Liver (tissue), 9 donors: Measurements from ENCODE around the gene UMPS. TPM values are rescaled to one million over a fixed set of nuclear protein-coding genes. Genes with fewer than 3 reads are reported as not detected.
"Not testable (repeated sequence)": the region's sequence is repeated elsewhere in the genome, so short reads cannot be mapped to it uniquely, and the experiment has no call there.

Experiments
- DNase-seq: peaks from one replicate; pipeline ENCODE4 v3.0.0-alpha.2; 2017; ENCODE audit warnings: low spot score
- H3K27ac ChIP-seq, 2 donors: one replicate each; pipeline ENCODE4 v1.7.0; 2013; ENCODE audit warnings: inconsistent platforms in 2 of 2, low read length in 2 of 2, control low read depth in 1 of 2, low read depth in 1 of 2, mild to moderate bottlenecking in 1 of 2
- H3K27me3 ChIP-seq, 4 donors: one replicate each; pipeline versions ENCODE4 v1.6.1 to v1.7.0; 2013; ENCODE audit warnings: low read length in 3 of 4, inconsistent platforms in 1 of 4, mild to moderate bottlenecking in 1 of 4, moderate library complexity in 1 of 4; ENCODE audit not compliant: control insufficient read depth in 4 of 4, insufficient read depth in 4 of 4
- H3K36me3 ChIP-seq, 4 donors: one replicate each; pipeline versions ENCODE4 v1.6.1 to v1.7.0; 2013; ENCODE audit warnings: low read length in 3 of 4, mild to moderate bottlenecking in 3 of 4, low read depth in 1 of 4, moderate library complexity in 1 of 4; ENCODE audit not compliant: control insufficient read depth in 4 of 4, insufficient read depth in 3 of 4
- H3K4me1 ChIP-seq, 4 donors: one replicate each; pipeline versions ENCODE4 v1.6.1 to v1.7.0; 2013; ENCODE audit warnings: low read length in 3 of 4, mild to moderate bottlenecking in 3 of 4, moderate library complexity in 1 of 4; ENCODE audit not compliant: control insufficient read depth in 4 of 4, insufficient read depth in 4 of 4
- H3K4me3 ChIP-seq, 3 donors: one replicate each; pipeline versions ENCODE4 v1.6.1 to v1.7.0; 2013; ENCODE audit warnings: low read length in 3 of 3, control low read depth in 1 of 3, low read depth in 1 of 3, mild to moderate bottlenecking in 1 of 3
- H3K9ac ChIP-seq, 2 donors: one replicate each; pipeline ENCODE4 v1.7.0; 2013; ENCODE audit warnings: low read length in 2 of 2, mild to moderate bottlenecking in 2 of 2, moderate library complexity in 2 of 2, control low read depth in 1 of 2, low read depth in 1 of 2
- H3K9me3 ChIP-seq, 4 donors: one replicate each; pipeline versions ENCODE4 v1.6.1 to v1.7.0; 2013; ENCODE audit warnings: low read length in 3 of 4; ENCODE audit not compliant: control insufficient read depth in 4 of 4
- ATF3 ChIP-seq: IDR thresholded peaks from 2 replicates; pipeline ENCODE4 v1.6.1; 2016; ENCODE audit warnings: antibody characterized with exemption
- CTCF ChIP-seq: fragments of 150-350 bp; IDR thresholded peaks from 2 replicates; pipeline ENCODE4 v1.5.1; 2017; ENCODE audit warnings: improper control_type of control experiment, low read depth, low read length; ENCODE audit not compliant: missing input control
- EGR1 ChIP-seq, 2 donors: IDR thresholded peaks; 2 replicates each; pipeline ENCODE4 v1.6.1; 2016 to 2018; ENCODE audit warnings: antibody characterized with exemption in 2 of 2, low read depth in 2 of 2
- FOXA1 ChIP-seq: IDR thresholded peaks from 2 replicates; pipeline ENCODE4 v1.6.1; 2016; ENCODE audit warnings: antibody characterized with exemption
- FOXA2 ChIP-seq: IDR thresholded peaks from 2 replicates; pipeline ENCODE4 v1.6.1; 2016; ENCODE audit warnings: antibody characterized with exemption
- GABPA ChIP-seq, 2 donors: IDR thresholded peaks in 1 of 2; conservative IDR thresholded peaks in 1 of 2; 2 replicates each; pipeline ENCODE4 v1.6.1; 2016; ENCODE audit warnings: antibody characterized with exemption in 2 of 2, mild to moderate bottlenecking in 1 of 2, moderate library complexity in 1 of 2
- HNF4A ChIP-seq, 2 donors: conservative IDR thresholded peaks; 2 replicates each; pipeline ENCODE4 v1.6.1; 2016; ENCODE audit warnings: antibody characterized with exemption in 2 of 2, mild to moderate bottlenecking in 2 of 2
- HNF4G ChIP-seq: IDR thresholded peaks from 2 replicates; pipeline ENCODE4 v1.6.1; 2016; ENCODE audit warnings: antibody characterized with exemption
- JUND ChIP-seq, 2 donors: IDR thresholded peaks; 2 replicates each; pipeline ENCODE4 v1.6.1; 2016; ENCODE audit warnings: antibody characterized with exemption in 2 of 2
- MAX ChIP-seq: IDR thresholded peaks from 2 replicates; pipeline ENCODE4 v1.6.1; 2016; ENCODE audit warnings: antibody characterized with exemption
- NR2F2 ChIP-seq: IDR thresholded peaks from 2 replicates; pipeline ENCODE4 v1.6.1; 2016; ENCODE audit warnings: antibody characterized with exemption
- RAD21 ChIP-seq, 2 donors: IDR thresholded peaks; 2 replicates each; pipeline ENCODE4 v1.6.1; 2016; ENCODE audit warnings: antibody characterized with exemption in 2 of 2, mild to moderate bottlenecking in 2 of 2
- REST ChIP-seq: IDR thresholded peaks from 2 replicates; pipeline ENCODE4 v1.6.1; 2016; ENCODE audit warnings: antibody characterized with exemption, mild to moderate bottlenecking
- RXRA ChIP-seq, 2 donors: IDR thresholded peaks; 2 replicates each; pipeline ENCODE4 v1.6.1; 2017 to 2018; ENCODE audit warnings: antibody characterized with exemption in 2 of 2, mild to moderate bottlenecking in 1 of 2
- SP1 ChIP-seq: IDR thresholded peaks from 2 replicates; pipeline ENCODE4 v1.6.1; 2018; ENCODE audit warnings: antibody characterized with exemption, mild to moderate bottlenecking
- TAF1 ChIP-seq: conservative IDR thresholded peaks from 2 replicates; pipeline ENCODE4 v1.6.1; 2016; ENCODE audit warnings: antibody characterized with exemption, mild to moderate bottlenecking
- YY1 ChIP-seq: IDR thresholded peaks from 2 replicates; pipeline ENCODE4 v1.6.1; 2016; ENCODE audit warnings: antibody characterized with exemption, mild to moderate bottlenecking
- ZBTB33 ChIP-seq: IDR thresholded peaks from 2 replicates; pipeline ENCODE4 v1.6.1; 2016; ENCODE audit warnings: antibody characterized with exemption
- WGBS: extraction: QIAGEN DNeasy Blood & Tissue Kit; methylation state at CpG from one replicate; pipeline ENCODE4 v1.1.7; 2013; 5-methylcytosine and 5-hydroxymethylcytosine counted together
- polyA plus RNA-seq, 2 donors: library from polyadenylated mRNA; stranded (reverse) in 1 of 2; unstranded in 1 of 2; fragments of 200-250 nt in 1 of 2; fragments of >200 nt in 1 of 2; fragmentation: Nextera tagmentation in 1 of 2; extraction: Ambion mirVana in 1 of 2; gene quantifications; one replicate each; pipeline versions ENCODE4 v1.2.1 to v1.2.3, GENCODE V29; 2013 to 2015
- total RNA-seq, 2 donors: library from RNA; depleted of rRNA; stranded (reverse); fragments of >200 nt; gene quantifications; one replicate each; pipeline ENCODE4 v1.2.3, GENCODE V29; 2014
- donor health status: healthy.
- donor health status: healthy.
- donor health status: healthy.
- donor health status: healthy.
- donor health status: healthy.

Gene UMPS
- total and polyA plus RNA-seq, 4 donors, result 21.3 to 39.4 (median 26.0) TPM

GRCh38 chr3:124751501-124751900, 21.2 kb downstream of the UMPS start (continued):
- TF ChIP-seq ATF3, result no peak
- no peak for TF ChIP-seq HNF4A (conservative IDR thresholded peaks at IDR 0.05)
- no peak for TF ChIP-seq TAF1

GRCh38 chr3:124752051-124752450, 21.8 kb downstream of the UMPS start:
- WGBS, result 85% methylated on average over 3 of the region's 3 CpGs
- TF ChIP-seq REST (no peak), ZBTB33 (no peak), HNF4A (conservative IDR thresholded peaks at IDR 0.05) (no peak), HNF4G (no peak), ATF3 (no peak), CTCF (no peak), JUND (IDR thresholded peaks at IDR 0.05) (no peak), FOXA2 (no peak), MAX (no peak), SP1 (no peak), TAF1 (no peak), EGR1 (IDR thresholded peaks at IDR 0.05; ENCODE audit: low read depth in 2 of 2) (no peak), GABPA (IDR thresholded peaks at IDR 0.05 in 1 of 2, conservative IDR thresholded peaks at IDR 0.05 in 1 of 2) (no peak), RXRA (IDR thresholded peaks at IDR 0.05) (no peak), RAD21 (IDR thresholded peaks at IDR 0.05) (no peak), FOXA1 (no peak), YY1 (no peak), NR2F2 (no peak)
- no peaks in the 10 kb centered on the region for H3K4me1 ChIP-seq
- peaks cover 0 to 5% (median 4%) of the 10 kb centered on the region in 4 donors for H3K36me3 ChIP-seq
- H3K9ac ChIP-seq, result no peak overlapping the region
- no peak overlapping the region for H3K27ac ChIP-seq
- no peak for DNase-seq
- no peaks in the 10 kb centered on the region for H3K27me3 ChIP-seq
- H3K9me3 ChIP-seq, result no peaks in the 10 kb centered on the region
- H3K4me3 ChIP-seq, result no peak overlapping the region

GRCh38 chr3:124757926-124758325, 27.7 kb downstream of the UMPS start:
- not testable (repeated sequence) for H3K36me3 ChIP-seq, H3K9me3 ChIP-seq, DNase-seq, H3K27ac ChIP-seq, H3K4me3 ChIP-seq, H3K27me3 ChIP-seq, H3K9ac ChIP-seq
- WGBS, result 91% methylated on average over 7 of the region's 7 CpGs
- H3K4me1 ChIP-seq, result peaks cover 0 to 19% (median 16%) of the 10 kb centered on the region in 4 donors
